ENCODE results near the gene LMTK3.
A peak's percentile ranks its signal among the peaks of the same experiment; 100 is the strongest.

Gene LMTK3

DNA sequence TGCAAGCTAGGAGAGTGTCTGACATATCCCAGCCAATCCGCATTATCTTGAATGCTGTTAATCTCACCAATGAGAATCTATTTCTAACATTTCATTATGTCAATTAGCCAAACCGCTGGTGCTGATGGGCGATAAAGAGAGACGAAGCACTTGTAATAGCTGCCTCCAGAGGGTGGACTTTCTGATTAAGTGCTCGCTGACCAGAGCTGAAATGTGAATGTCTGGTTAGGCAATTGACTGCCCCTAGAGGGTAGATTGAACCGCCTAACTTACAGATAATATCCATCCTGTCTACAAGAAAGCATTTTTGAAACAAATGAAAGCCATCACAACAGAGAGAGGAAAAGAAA is 66.4 kb downstream of the LMTK3 start:
- peak; percentile 91 to 94 for DNase-seq

DNA sequence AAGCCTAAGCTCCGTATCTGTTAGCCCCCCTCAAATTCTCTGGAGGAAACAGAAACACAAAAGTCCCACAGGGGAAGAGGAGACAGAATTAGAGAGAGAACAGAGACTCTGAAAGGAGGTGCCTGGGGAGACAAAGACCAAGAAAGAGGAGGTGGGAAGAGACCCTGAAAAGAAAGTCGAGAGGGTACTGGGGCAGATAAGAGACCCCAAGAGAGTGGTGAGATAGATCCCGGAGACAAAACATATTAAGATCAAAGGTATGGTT is 66.8 kb downstream of the LMTK3 start:
- DNase-seq = peak in 1 of 2 experiments; percentile 49

DNA sequence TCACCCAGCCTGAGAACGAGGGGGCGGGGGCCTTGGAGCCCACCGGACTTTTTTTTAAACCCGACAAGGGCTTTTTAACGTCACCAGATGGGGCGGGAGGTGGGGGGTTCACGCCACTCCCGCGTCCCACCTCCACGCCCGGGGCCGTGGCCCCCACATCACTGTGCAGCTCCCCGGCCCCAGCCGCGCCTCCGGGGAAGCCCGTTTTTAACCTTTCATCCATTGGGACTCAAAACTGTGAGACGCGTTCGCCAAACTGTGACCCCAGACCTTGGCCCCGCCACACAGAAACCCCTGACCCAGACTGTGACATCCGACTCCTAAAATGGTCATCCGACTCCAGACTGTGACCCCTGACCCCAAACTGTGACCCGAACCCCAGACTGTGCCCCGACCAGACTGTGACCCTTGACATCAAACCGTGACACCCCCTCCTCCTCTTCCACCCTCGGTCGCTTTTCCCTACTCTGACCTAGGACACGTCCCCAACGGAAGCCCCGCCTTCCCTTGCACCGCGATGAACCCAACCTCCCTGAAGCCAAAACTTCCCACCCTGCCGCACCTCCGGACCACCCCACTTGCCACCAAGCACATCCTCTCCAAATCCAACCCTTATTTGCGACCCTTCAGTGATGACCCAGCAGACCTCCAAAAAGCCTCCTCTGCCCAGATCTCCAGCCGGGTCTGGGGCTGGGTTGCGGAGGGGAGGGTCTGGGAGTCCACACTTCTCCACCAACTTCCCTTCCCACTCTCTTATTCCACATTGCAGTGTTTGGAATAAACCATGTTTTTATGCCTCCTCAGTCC is 67.3 kb downstream of the LMTK3 start:
- DNase-seq = peak in 1 of 2 experiments; percentile 47

DNA sequence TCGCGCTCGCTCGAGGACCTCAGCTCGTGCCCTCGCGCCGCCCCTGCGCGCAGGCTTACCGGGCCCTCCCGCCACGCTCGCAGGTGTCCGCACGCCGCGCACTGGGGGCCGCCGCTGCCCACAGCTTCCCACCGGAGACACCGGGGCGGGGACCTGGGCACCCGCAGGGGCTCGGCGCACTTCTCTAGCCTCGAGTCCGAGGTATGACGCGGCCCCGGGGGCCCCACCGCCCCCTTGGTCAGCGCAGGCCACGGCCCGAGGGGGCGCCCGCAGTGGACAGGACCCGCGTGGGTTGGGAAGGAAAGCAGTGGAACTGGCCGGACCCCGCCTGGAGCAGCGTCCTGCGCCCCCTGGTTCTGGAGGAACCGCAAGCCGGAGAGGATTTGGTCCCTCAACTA is 67.9 kb downstream of the LMTK3 start:
- no peak for DNase-seq

DNA sequence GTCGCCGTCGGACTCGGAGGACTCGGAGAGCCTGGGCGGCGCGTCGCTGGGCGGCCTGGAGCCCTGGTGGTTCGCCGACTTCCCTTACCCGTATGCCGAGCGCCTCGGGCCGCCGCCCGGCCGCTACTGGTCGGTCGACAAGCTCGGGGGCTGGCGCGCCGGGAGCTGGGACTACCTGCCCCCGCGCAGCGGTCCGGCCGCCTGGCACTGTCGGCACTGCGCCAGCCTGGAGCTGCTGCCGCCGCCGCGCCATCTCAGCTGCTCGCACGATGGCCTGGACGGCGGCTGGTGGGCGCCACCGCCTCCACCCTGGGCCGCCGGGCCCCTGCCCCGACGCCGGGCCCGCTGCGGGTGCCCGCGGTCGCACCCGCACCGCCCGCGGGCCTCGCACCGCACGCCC is 68.4 kb downstream of the LMTK3 start:
- DNase-seq = peak in 1 of 2 experiments; percentile 49

DNA sequence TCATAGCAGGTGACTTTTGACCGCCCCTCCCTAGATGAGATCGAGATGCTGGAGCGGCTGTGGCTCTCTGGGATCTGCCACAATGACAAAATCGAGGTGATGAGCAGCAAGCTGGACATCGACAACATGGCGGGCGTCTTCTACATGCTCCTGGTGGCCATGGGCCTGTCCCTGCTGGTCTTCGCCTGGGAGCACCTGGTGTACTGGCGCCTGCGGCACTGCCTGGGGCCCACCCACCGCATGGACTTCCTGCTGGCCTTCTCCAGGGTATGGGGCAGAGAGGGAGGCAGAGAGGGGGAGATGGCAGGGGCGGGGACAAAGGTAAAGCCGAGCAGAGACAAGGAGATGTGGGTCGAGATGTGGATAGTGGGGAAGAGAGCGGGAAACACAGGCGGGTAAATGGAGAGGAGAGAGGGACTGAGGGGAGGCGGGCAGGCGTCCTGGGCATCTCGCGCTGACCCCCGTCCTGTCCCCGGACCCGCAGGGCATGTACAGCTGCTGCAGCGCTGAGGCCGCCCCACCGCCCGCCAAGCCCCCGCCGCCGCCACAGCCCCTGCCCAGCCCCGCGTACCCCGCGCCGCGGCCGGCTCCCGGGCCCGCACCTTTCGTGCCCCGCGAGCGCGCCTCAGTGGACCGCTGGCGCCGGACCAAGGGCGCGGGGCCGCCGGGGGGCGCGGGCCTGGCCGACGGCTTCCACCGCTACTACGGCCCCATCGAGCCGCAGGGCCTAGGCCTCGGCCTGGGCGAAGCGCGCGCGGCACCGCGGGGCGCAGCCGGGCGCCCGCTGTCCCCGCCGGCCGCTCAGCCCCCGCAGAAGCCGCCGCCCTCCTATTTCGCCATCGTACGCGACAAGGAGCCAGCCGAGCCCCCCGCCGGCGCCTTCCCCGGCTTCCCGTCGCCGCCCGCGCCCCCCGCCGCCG is 69.3 kb downstream of the LMTK3 start:
- no peak for DNase-seq

DNA sequence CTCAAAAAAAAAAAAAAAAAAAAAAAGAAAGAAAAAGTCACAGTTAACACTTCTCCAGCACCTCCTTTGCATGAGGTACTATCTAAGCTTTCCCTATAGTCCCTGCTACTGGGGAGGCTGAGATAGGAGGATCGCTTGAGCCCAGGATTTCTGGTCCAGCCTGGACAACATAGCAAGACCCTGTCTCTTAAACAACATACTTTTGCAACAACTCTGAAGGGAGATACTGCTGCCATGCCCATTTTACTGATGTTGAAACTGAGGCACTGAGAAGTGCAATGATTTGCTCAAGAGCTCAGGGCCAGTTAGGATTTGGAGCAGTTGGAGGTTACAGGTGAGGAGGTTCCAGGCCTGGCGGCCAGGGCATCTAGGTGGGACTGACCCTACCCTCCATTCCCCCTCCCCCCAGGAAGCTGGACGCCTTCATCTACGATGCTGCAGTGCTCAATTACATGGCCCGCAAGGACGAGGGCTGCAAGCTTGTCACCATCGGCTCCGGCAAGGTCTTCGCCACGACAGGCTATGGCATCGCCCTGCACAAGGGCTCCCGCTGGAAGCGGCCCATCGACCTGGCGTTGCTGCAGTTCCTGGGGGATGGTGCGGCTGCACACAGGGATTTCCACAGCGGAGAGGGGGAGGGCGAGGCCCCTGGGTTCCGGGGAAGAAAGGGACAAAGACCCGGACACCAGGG is 70.1 kb downstream of the LMTK3 start:
- no peak for DNase-seq

DNA sequence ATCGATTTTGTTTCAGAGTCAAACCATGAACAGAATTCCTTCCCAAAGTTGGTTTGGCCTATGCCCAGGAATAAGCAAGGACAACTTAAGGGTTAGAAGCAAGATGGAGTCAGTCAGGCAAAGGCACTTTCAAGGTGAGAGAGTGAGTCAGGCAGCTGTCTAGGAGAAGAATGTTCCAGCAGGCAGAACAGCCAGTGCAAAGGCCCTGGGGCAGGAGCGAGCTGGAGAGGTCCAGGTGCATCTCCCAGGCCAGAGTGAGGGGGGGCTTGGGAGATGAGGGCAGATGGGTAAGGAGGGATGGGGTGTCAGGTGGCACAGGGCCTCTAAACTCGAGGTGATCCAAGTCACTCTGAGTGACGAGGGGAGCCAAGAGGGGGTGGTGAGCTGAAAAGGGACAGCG is 75.0 kb downstream of the LMTK3 start:
- DNase-seq = no peak
